LNCaP clone FGC (cell line): ENCODE data around the gene HOMER3.

Experiments used
- DNase-seq: peaks from one replicate; pipeline ENCODE4 v3.0.0-alpha.2; 2011; ENCODE audit warnings: low read depth
- H3K4me3 ChIP-seq: 2 replicates; pipeline ENCODE4 v1.5.1; 2011; ENCODE audit warnings: mild to moderate bottlenecking, low read depth, low read length, control low read depth
- TF ChIP-seq, protein P1 (sequence below): IDR thresholded peaks from 2 replicates; pipeline ENCODE4 v1.5.1; 2012; ENCODE audit warnings: mild to moderate bottlenecking; ENCODE audit not compliant: control insufficient read depth, insufficient read depth; ENCODE audit errors: extremely low read depth

Gene HOMER3

DNA sequence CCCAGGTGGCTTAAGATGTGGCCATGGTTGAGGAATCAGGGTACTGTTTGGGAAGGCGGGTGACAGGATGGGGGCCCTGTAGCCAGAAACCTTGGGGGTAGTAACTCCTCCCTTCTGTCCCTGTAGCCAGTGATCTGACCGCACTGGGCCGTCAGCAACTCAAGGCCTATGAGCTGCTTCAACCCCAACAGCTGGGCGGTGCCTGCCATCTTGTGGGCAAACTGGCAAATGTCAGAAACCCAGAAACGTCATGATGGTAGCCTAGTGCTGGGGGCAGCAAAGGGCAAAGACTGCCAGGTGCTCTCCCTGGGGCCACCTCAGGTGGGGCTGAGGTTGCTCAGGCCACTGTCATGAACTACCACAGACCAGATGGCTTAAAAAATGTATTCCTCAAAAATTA is 25.4 kb downstream of the HOMER3 start:
- TF ChIP-seq, protein P1, sequence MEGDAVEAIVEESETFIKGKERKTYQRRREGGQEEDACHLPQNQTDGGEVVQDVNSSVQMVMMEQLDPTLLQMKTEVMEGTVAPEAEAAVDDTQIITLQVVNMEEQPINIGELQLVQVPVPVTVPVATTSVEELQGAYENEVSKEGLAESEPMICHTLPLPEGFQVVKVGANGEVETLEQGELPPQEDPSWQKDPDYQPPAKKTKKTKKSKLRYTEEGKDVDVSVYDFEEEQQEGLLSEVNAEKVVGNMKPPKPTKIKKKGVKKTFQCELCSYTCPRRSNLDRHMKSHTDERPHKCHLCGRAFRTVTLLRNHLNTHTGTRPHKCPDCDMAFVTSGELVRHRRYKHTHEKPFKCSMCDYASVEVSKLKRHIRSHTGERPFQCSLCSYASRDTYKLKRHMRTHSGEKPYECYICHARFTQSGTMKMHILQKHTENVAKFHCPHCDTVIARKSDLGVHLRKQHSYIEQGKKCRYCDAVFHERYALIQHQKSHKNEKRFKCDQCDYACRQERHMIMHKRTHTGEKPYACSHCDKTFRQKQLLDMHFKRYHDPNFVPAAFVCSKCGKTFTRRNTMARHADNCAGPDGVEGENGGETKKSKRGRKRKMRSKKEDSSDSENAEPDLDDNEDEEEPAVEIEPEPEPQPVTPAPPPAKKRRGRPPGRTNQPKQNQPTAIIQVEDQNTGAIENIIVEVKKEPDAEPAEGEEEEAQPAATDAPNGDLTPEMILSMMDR, result peak; percentile 31
- H3K4me3 ChIP-seq, result no peak overlapping the region
- DNase-seq, result no peak

DNA sequence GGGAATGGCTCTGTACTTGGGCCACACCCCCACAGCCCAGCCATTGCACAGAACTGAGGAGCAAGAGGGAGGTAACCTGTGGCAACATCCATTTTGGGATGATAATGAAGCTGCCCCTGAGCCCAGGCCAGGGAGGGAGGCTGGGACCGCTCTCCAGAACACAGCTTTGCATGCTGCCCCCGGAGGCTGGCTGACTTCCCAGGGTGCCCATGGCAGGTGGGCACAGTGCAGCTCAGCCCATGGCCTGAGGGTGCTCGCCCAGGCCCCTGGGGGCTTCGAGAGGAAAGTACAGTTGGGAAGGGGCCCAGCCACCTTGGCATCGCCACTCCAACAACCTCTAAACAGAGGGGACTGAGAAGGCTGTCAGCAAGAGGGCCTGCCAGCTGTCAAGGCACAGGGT is 27.6 kb downstream of the HOMER3 start:
- no peak overlapping the region for H3K4me3 ChIP-seq
- TF ChIP-seq, protein P1, result no peak
- DNase-seq, result no peak

DNA sequence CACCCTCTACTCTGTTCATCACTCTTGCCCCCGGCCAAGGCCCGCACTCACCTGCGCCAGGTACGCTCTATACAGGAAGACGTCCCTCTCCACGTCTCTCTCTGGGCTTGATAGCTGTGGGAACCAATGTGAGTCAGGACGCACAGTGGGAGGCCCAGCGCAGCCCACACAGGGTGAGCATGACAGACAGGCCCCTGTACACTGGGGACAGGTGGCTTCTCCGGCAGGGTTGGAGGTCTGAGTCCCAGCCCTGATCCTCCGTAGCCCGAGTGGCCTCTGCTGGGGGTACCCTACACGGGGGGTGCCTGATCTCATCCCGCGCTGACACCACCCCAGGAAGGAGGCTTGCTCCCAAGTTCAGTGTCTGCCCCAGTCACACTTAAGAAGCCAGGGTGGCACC is 28.1 kb downstream of the HOMER3 start:
- TF ChIP-seq, protein P1, result no peak
- no peak for DNase-seq
- H3K4me3 ChIP-seq, result no peak overlapping the region

DNA sequence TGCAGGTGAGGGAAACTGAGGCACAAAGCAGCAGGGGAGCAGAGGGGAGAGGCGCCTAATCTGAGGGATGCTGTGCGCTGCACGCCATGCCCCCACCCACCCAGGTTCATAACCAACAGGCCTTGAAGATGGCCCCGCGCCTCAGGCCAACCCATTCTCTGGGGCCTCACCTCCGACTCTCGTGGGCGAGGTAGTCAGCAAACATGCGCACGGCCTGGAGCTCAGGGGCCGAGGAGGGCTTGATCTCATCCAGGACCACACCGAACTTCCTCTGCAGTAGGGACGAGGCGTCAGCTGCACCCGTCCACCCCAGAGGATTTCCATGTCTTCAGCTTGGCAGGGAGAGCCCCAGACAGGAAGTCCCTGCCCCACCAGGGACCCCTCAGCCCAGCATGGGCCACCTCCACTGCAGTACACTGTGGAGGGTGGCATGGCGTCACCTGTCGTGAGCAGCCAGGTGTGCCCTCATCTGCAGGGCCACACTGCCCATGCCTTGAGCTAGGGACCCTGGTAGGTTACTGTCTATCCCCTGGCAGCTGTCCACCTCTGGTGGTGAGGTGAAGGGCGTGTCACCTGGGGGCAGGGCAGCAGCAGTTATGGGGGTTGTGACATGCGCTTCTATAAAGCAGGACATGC is 30.1 kb downstream of the HOMER3 start:
- DNase-seq, result no peak
- TF ChIP-seq, protein P1, result no peak
- H3K4me3 ChIP-seq, result no peak overlapping the region

DNA sequence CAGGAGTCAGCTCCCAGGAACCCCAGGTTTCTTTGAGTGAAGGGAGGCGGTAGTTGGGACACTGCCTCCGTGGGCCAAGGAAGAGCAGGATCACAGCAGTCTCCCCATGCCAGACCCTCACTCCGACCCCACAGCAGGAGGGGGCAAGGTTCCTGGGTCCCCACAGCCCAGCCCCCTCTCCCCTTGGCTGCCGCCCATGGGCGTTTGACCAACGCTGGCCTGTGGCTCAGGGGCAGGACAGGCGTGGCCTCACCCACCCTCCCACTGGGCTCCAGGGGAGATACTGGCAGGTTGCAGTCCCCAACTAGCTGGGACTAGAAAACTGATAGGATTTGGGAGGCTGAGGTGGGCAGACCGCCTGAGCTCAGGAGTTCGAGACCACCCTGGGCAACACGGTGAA is 31.0 kb downstream of the HOMER3 start:
- DNase-seq, result no peak
- H3K4me3 ChIP-seq, result no peak overlapping the region
- TF ChIP-seq, protein P1, result no peak

DNA sequence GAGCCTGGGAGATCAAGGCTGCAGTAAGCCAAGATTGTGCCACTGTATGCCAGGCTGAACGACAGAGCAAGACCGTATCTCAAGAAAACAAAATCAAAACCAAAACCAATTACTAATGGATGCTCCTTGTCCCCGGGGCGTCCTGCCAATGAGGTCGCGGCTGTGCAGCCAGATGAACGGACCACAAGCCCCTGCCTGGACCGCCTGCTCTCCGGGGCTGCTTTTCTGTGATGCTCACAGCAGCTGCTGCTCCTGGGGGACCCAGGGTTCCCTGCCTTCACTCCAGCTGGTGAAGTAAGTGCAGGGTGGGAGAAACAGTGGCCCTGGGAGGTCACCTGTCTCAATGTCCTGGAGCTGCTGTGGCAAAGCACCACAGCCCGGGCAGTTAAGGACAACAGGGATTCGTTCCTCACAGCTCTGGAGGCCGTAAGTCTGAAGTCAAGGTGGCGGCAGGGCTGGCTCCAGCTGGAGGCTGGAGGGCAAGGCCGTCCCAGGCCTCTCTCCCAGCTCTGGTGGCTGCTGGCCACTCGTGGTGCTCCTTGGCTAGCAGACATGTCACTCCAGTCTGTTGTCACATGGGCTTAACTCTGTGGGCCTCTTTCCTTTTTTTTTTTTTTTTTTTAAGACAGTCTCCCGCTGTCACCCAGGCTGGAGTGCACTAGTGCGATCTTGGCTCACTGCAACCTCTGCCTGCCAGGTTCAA is 31.9 kb downstream of the HOMER3 start:
- no peak overlapping the region for H3K4me3 ChIP-seq
- TF ChIP-seq, protein P1, result no peak
- DNase-seq, result no peak
